KMS-11 (cell line): Measurements from ENCODE around the gene PAPSS1.
"Not testable (repeated sequence)": the region's sequence is repeated elsewhere in the genome, so short reads cannot be mapped to it uniquely, and the experiment has no call there.

ENCODE experiments used
- H2AFZ ChIP-seq: fragments of 200-600 bp; sonication (generic); 2 replicates; pipeline ENCODE4 v1.6.1; 2016; ENCODE audit warnings: antibody characterized with exemption, mixed run types, low read depth
- H3K27ac ChIP-seq: fragments of 200-600 bp; sonication (generic); 2 replicates; pipeline ENCODE4 v1.6.1; 2016; ENCODE audit warnings: mild to moderate bottlenecking, mixed run types
- H3K27me3 ChIP-seq: fragments of 200-600 bp; sonication (generic); 2 replicates; pipeline ENCODE4 v1.6.1; 2017; ENCODE audit warnings: mild to moderate bottlenecking, low read depth, mixed run types, moderate library complexity; ENCODE audit not compliant: insufficient read depth
- H3K36me3 ChIP-seq: fragments of 200-600 bp; sonication (generic); 2 replicates; pipeline ENCODE4 v1.6.1; 2017; ENCODE audit warnings: mild to moderate bottlenecking, mixed run types; ENCODE audit not compliant: insufficient read depth
- H3K4me1 ChIP-seq: fragments of 200-600 bp; sonication (generic); 2 replicates; pipeline ENCODE4 v1.6.1; 2016; ENCODE audit warnings: mild to moderate bottlenecking, low read depth, mixed run types; ENCODE audit not compliant: poor library complexity, severe bottlenecking
- H3K4me2 ChIP-seq: fragments of 200-600 bp; sonication (generic); 2 replicates; pipeline ENCODE4 v1.7.0; 2016; ENCODE audit warnings: mild to moderate bottlenecking, mixed run types
- H3K4me3 ChIP-seq: fragments of 200-600 bp; sonication (generic); IDR thresholded peaks from 2 replicates; pipeline ENCODE4 v1.6.1; 2017; ENCODE audit warnings: low read depth, low read length, mixed read lengths; ENCODE audit not compliant: insufficient read depth
- H3K79me2 ChIP-seq: fragments of 200-600 bp; sonication (generic); 2 replicates; pipeline ENCODE4 v1.6.1; 2016; ENCODE audit warnings: low read depth, mixed run types; ENCODE audit not compliant: insufficient read depth
- H3K9ac ChIP-seq: fragments of 200-600 bp; sonication (generic); 2 replicates; pipeline ENCODE4 v1.6.1; 2016; ENCODE audit warnings: mild to moderate bottlenecking, mixed run types
- H4K20me1 ChIP-seq: fragments of 200-600 bp; sonication (generic); 2 replicates; pipeline ENCODE4 v1.6.1; 2016; ENCODE audit warnings: mild to moderate bottlenecking, mixed run types; ENCODE audit not compliant: insufficient read depth
- CTCF ChIP-seq: fragments of 200-600 bp; sonication (generic); conservative IDR thresholded peaks from 2 replicates; pipeline ENCODE4 v1.6.1; 2017; ENCODE audit warnings: low read depth, mild to moderate bottlenecking, antibody characterized with exemption, low read length, moderate library complexity, mixed read lengths

The PAPSS1 gene

GRCh38 chr4:107701565-107701964 is 18.5 kb downstream of the PAPSS1 start:
- Histone ChIP-seq H3K4me1 (no peaks in the 10 kb centered on the region), H3K27ac (no peak overlapping the region), H4K20me1 (no peaks in the 10 kb centered on the region), H3K9ac (no peak overlapping the region), H2AFZ (no peak overlapping the region), H3K79me2 (no peaks in the 10 kb centered on the region), H3K36me3 (no peaks in the 10 kb centered on the region), H3K4me3 (no peak overlapping the region), H3K4me2 (no peak overlapping the region), H3K27me3 (no peaks in the 10 kb centered on the region)
- no peak for TF ChIP-seq CTCF

- H3K27me3 ChIP-seq: no peaks in the 10 kb centered on the region
- TF ChIP-seq CTCF: no peak
- no peak overlapping the region for H3K9ac ChIP-seq
- H3K36me3 ChIP-seq: no peaks in the 10 kb centered on the region
- H3K4me1 ChIP-seq: no peaks in the 10 kb centered on the region
- no peaks in the 10 kb centered on the region for H3K79me2 ChIP-seq
- no peak overlapping the region for H3K4me2 ChIP-seq
- H2AFZ ChIP-seq: no peak overlapping the region
- H3K27ac ChIP-seq: no peak overlapping the region
- H4K20me1 ChIP-seq: no peaks in the 10 kb centered on the region
- no peak overlapping the region for H3K4me3 ChIP-seq
Observed at GRCh38 chr4:107699466-107700206, 20.4 kb downstream of the PAPSS1 start.

GRCh38 chr4:107696187-107696586 is 23.8 kb downstream of the PAPSS1 start:
- not testable (repeated sequence) for H4K20me1 ChIP-seq, H3K79me2 ChIP-seq

GRCh38 chr4:107693132-107693531 is 26.9 kb downstream of the PAPSS1 start:
- TF ChIP-seq CTCF: no peak
- H3K4me1 ChIP-seq: no peaks in the 10 kb centered on the region
- no peaks in the 10 kb centered on the region for H3K79me2 ChIP-seq
- H2AFZ ChIP-seq: no peak overlapping the region
- no peak overlapping the region for H3K9ac ChIP-seq
- H3K4me2 ChIP-seq: no peak overlapping the region
- no peaks in the 10 kb centered on the region for H3K36me3 ChIP-seq
- H3K27me3 ChIP-seq: no peaks in the 10 kb centered on the region
- no peak overlapping the region for H3K27ac ChIP-seq
- H3K4me3 ChIP-seq: no peak overlapping the region
- H4K20me1 ChIP-seq: no peaks in the 10 kb centered on the region

More at GRCh38 chr4:107696187-107696586, 23.8 kb downstream of the PAPSS1 start:
- not testable (repeated sequence) for H3K36me3 ChIP-seq, H3K27me3 ChIP-seq, H3K27ac ChIP-seq, H3K9ac ChIP-seq, H3K4me3 ChIP-seq, H3K4me1 ChIP-seq, H3K4me2 ChIP-seq, H2AFZ ChIP-seq

- TF ChIP-seq CTCF: no peak
- H3K9ac ChIP-seq: no peak overlapping the region
- no peak overlapping the region for H2AFZ ChIP-seq
- no peaks in the 10 kb centered on the region for H4K20me1 ChIP-seq
- no peaks in the 10 kb centered on the region for H3K36me3 ChIP-seq
- no peak overlapping the region for H3K4me3 ChIP-seq
- H3K79me2 ChIP-seq: no peaks in the 10 kb centered on the region
- H3K27me3 ChIP-seq: no peaks in the 10 kb centered on the region
- H3K27ac ChIP-seq: no peak overlapping the region
- H3K4me2 ChIP-seq: no peak overlapping the region
- H3K4me1 ChIP-seq: no peaks in the 10 kb centered on the region
Observed at GRCh38 chr4:107692202-107692601, 27.8 kb downstream of the PAPSS1 start.
